ENCODE measurements around the gene NOTCH3.

Gene NOTCH3

GRCh38 chr19:15198951-15199660 lies 1.7 kb downstream of the NOTCH3 start:
- peak overlapping the region; percentile 72 for H3K27ac ChIP-seq
- TF ChIP-seq, protein P1, sequence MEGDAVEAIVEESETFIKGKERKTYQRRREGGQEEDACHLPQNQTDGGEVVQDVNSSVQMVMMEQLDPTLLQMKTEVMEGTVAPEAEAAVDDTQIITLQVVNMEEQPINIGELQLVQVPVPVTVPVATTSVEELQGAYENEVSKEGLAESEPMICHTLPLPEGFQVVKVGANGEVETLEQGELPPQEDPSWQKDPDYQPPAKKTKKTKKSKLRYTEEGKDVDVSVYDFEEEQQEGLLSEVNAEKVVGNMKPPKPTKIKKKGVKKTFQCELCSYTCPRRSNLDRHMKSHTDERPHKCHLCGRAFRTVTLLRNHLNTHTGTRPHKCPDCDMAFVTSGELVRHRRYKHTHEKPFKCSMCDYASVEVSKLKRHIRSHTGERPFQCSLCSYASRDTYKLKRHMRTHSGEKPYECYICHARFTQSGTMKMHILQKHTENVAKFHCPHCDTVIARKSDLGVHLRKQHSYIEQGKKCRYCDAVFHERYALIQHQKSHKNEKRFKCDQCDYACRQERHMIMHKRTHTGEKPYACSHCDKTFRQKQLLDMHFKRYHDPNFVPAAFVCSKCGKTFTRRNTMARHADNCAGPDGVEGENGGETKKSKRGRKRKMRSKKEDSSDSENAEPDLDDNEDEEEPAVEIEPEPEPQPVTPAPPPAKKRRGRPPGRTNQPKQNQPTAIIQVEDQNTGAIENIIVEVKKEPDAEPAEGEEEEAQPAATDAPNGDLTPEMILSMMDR (conservative IDR thresholded peaks at IDR 0.05), result no peak

DNA sequence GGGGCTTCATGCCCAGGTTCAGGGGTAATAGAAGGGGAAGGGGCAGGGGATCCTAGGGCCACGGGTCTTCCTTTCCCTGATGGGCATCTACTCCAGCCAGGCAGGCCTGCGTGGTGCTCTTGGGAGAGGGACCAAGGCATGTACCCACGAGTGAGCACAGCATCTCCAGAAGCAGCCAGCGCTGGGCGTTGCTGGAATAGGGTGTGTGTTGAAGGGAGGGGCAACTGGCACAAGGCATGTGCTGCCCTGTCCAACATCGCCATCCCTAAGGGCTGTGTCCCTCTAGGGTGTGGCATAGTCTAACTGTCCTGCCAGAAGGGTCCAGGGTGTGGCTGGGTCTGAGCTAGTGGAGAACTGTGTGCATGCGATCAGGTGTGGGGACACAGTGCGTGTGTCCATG lies 2.9 kb downstream of the NOTCH3 start:
- no peak overlapping the region for H3K27ac ChIP-seq
- TF ChIP-seq, protein P1 (conservative IDR thresholded peaks at IDR 0.05), result no peak

DNA sequence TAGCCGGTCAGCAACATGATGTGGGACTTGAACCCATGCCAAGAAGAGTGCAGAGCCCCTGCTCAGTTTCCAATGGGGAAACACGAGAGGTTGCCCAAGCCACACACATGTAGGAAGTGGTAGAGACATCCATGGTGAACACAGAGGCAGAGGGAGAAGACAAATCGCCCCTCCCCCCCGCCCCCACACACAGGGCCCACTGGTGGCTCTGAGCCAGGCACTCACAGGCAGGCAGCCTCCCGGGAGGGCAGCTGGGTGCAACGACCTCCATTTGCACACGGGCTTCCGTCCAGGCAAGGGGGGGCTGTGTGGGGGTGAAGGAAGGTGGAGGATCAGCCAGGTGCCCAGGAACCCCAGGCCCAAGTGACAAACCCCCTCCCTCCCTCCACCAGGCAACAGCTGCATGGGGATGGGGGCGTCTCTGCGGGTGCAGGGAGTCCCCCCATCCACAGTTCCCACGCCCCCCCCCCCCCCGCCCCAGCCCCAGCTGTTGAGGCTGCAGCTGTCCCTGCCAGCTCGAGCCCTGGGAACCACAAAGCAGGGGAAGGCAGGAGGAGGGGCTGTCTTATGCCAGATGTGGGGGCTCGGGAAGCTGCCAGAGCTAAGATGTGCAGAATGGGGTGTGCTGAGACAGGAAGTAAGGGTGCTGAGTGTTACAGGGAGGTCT lies 3.4 kb downstream of the NOTCH3 start:
- TF ChIP-seq, protein P1 (conservative IDR thresholded peaks at IDR 0.05), result no peak
- H3K27ac ChIP-seq, result no peak overlapping the region

- peak overlapping the region; percentile 93 for H3K27ac ChIP-seq
- TF ChIP-seq, protein P1 (conservative IDR thresholded peaks at IDR 0.05), result no peak
Measured at GRCh38 chr19:15196360-15197005, 4.3 kb downstream of the NOTCH3 start.

DNA sequence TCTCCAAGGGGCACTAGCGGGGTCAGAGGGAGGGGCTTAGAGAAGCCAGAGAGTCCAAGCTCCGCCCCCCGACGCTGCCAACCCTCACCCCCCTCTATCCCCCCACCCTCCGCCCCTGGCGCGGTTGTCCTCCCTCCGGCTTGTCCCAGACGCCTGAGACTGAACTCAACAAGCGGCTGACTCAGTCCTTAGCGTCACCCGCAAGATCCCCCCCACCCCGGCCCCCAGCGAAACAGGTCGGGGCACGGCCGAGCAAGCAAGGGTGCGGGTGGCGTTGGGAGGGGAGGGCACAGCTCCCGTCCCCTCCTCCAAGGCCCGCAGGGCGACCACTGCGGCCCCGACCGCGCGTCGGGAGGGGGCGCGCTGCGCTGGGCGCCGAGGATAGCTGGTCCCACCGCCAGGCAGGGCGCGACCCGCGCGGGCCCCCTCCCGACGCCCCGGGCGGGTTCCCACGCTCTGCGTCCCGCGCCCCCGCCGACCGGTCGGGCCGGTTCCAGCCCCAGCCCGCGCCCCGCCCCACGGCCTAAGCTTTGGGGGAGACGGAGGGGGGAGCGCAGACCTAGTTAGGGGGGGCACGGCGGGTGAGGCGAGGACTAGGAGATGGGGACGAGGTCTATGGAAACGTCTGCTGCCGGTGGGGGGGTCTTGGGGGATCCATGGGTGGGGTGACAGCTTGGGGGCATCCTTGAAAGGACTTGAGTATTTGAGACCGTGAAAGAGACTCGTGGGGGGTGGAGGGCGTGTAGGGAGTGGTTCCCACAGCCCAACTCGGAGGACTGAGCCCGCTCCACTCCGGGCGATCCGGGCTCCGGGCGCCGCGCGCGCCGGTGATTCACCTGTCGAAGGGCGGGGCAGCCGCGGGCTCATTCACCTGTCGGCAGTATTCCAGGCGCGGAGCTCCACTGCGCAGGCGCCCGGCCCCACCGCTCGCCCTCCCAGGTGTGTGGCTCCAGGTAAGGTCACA lies 5.1 kb downstream of the NOTCH3 start:
- TF ChIP-seq, protein P1 (conservative IDR thresholded peaks at IDR 0.05), result peak; percentile 52
- peak overlapping the region; percentile 93 for H3K27ac ChIP-seq

DNA sequence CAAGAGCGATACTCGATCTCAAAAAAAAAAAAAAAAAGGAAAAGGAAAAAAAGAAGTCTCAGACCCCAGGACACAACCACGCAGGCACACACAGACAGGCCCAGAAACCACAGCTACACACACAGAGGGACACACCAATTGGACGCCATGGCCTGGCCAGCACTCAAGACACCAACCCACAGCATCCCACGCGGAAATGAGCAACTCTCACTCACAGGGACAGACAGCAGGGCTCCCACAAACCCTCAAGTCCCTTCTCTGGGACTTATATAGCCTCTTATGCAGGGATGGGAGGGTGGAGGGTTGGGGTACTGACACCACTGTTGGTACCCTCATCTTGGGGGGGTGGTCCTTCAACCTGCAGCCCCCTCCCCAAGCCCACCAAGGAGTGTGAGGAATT lies 5.9 kb downstream of the NOTCH3 start:
- peak overlapping the region; percentile 93 for H3K27ac ChIP-seq
- TF ChIP-seq, protein P1 (conservative IDR thresholded peaks at IDR 0.05), result no peak
